NCI-H345 treated with DMSO at 0.1 percent for 48 hours (cell line): ENCODE measurements around the gene LRRC32.

ENCODE experiments used
- DNase-seq: peaks from one replicate; lab custom pipeline; 2025; ENCODE audit not compliant: unreplicated experiment; lab: John Stamatoyannopoulos, UW

Gene LRRC32, protein sequence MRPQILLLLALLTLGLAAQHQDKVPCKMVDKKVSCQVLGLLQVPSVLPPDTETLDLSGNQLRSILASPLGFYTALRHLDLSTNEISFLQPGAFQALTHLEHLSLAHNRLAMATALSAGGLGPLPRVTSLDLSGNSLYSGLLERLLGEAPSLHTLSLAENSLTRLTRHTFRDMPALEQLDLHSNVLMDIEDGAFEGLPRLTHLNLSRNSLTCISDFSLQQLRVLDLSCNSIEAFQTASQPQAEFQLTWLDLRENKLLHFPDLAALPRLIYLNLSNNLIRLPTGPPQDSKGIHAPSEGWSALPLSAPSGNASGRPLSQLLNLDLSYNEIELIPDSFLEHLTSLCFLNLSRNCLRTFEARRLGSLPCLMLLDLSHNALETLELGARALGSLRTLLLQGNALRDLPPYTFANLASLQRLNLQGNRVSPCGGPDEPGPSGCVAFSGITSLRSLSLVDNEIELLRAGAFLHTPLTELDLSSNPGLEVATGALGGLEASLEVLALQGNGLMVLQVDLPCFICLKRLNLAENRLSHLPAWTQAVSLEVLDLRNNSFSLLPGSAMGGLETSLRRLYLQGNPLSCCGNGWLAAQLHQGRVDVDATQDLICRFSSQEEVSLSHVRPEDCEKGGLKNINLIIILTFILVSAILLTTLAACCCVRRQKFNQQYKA

GRCh38 chr11:76670485-76671236, at the start of gene LRRC32:
TSS of gene LRRC32 (minus strand) at chr11:76670747. CDS start at chr11:76665954, 4,793 bp downstream.
- DNase-seq: no peak

- DNase-seq: no peak
Measured at GRCh38 chr11:76719686-76720085, 49.1 kb upstream of the LRRC32 start.

DNA sequence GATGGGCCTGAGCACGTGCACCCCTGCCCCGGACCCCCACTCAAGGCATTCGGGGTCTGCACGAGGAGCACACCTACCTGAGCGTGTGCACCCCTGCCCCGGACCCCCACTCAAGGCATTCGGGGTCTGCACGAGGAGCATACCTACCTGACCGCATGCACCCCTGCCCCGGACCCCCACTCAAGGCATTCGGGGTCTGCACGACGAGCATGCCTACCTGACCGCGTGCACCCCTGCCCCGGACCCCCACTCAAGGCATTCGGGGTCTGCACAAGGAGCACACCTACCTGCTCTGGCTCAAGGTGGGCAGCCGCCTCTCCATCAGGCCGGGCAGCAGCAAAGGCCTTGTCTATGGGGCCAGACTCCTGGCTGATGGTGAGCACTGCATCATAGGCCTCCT, 48.7 kb upstream of the LRRC32 start:
- no peak for DNase-seq

DNA sequence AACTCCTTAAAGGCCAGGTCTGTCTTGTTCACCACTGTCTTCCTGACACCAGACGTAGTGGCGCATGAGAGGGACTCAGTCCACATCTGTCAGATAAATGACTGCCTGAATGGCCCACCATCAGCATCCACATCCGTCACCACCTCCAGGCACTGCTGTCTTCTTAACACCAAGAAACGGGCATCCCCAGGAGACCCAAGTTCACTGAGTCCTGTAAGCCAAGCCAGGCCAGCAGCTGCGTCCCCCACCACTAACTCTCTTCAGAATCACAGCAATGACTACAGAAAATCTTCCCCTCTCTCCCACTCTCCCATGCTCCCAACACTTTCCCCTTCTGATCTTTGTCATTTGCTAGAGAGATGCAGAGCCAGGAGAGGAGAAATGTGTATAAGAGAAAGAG, 47.3 kb upstream of the LRRC32 start:
- no peak for DNase-seq

DNA sequence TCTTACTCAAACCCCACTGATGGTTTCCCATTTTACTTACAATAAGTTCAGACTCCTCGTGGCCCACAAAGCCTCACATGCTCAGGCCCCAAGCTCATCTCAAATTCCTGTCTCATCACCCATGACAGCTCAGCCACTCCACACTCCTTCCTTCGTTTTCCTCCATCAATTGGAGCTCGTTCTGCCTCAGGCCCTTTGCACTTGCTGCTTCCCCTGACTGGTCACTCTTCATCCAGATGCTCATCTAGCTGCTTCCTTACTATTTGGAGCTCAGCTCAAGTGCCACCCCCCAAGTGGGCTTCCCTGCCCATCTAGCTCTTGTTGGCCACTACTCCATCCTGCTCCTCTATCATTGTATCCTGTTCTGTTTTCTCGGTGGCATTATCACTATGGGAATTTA, 46.8 kb upstream of the LRRC32 start:
- no peak for DNase-seq

DNA sequence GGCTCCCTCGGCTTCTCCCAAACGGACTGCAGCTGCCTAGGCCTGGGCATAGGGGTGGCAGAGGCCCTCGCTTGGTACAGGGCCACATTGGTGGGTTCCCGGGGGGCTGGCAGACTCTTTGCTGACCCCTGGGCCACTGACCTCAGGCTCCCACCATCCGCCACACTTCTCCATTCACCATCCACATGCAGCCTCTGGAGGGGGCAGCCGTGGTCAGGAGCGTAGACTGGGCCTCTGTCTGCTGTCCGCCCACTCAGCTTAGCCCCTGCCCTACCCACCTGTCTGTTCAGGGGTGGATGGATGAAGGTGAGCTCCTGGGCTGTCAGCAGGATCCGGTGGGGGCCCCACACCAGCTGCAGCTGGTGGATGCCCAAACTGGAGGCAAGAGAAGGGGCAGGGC, 45.7 kb upstream of the LRRC32 start:
- DNase-seq: no peak

DNA sequence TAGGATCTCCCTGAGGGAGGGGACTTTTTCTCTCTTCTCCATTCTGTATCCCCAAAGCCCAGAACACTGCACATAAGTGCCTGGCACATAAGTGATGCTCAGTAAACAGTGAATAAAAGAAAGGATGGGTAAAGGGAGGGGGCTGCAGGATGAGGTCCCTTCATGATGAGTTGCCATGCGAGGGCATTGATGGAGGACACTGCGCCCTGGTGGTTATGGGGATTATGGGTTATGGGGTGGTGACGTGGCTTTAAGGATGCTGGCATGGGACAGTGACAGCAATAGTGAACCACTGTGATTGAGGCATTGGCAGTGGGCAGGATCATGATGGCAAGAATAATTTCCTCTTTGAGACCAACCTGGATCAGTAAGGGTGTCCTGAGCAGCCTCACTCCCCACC, 43.9 kb upstream of the LRRC32 start:
- DNase-seq: no peak

DNA sequence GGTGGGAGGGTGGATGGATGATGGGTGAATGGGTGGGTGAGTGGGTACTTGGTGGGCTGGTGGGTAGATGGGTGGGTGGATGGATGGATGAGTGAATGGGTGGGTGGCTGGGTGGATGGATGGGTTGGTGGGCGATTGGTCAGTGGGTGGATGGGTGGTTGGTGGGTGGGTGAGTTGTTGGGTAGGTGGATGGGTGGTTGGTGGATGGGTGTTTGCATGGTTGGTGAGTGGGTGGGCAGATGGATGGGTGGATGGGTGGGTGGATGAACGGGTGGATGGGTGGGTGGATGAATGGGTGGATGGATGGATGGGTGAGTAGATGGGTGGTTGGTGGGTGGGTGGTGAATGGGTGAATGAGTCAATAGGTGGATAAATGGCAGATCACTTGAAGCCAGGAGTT, 43.0 kb upstream of the LRRC32 start:
- DNase-seq: no peak

GRCh38 chr11:76712125-76712524, 41.6 kb upstream of the LRRC32 start:
- no peak for DNase-seq

DNA sequence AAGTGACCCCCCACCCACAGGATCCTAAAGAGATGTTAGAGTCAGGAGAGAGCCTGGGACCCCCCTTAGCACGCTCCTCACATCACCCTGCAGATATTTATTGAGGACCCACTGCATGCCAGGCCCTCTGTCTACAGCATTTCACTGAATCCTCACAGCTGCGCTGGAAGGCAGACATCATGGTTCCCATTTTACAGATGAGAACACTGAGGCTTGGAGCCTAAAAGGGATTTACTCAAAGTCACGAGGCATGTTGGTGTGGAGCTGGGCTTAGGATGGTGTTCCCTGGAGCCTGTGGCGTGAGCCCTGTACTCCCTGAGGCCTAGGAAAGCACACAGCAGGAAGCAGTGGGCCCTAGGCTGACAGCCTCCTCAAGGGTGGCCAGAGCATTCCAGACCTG, 39.2 kb upstream of the LRRC32 start:
- no peak for DNase-seq

- no peak for DNase-seq
Measured at GRCh38 chr11:76708972-76709660, 38.6 kb upstream of the LRRC32 start.

DNA sequence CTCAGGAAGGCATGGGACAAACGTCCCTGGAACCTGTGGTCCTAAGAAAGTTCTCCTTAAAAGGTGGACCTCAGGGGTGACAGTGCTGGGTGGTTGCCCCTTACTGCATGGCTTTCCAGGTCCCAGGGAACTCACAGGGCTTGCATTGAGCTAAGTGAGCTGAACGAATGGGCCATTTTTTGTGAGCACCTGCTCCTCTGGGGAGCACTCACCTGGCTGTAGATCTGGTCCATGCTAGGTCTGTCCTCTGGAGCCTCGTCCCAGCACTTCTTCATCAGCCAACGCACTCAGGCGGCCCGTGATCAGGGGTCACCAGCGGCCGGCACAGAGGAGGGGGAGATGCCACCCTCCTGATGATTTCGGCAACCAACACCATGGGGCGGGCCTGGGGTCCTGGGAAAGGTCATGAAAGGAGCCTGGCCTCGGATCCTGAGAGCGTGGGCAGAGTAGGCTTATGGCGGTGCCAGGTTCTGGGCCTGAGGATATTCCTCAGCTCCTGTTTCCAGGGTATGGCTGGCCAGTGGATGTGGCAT, 36.8 kb upstream of the LRRC32 start:
- no peak for DNase-seq

- DNase-seq: no peak
Measured at GRCh38 chr11:76706667-76707066, 36.1 kb upstream of the LRRC32 start.

GRCh38 chr11:76705826-76706225, 35.3 kb upstream of the LRRC32 start:
- no peak for DNase-seq

- peak; percentile 36 for DNase-seq
Measured at GRCh38 chr11:76704171-76704948, 33.8 kb upstream of the LRRC32 start.

GRCh38 chr11:76703707-76704106, 33.2 kb upstream of the LRRC32 start:
- no peak for DNase-seq

GRCh38 chr11:76702336-76703128, 32.0 kb upstream of the LRRC32 start:
- no peak for DNase-seq

DNA sequence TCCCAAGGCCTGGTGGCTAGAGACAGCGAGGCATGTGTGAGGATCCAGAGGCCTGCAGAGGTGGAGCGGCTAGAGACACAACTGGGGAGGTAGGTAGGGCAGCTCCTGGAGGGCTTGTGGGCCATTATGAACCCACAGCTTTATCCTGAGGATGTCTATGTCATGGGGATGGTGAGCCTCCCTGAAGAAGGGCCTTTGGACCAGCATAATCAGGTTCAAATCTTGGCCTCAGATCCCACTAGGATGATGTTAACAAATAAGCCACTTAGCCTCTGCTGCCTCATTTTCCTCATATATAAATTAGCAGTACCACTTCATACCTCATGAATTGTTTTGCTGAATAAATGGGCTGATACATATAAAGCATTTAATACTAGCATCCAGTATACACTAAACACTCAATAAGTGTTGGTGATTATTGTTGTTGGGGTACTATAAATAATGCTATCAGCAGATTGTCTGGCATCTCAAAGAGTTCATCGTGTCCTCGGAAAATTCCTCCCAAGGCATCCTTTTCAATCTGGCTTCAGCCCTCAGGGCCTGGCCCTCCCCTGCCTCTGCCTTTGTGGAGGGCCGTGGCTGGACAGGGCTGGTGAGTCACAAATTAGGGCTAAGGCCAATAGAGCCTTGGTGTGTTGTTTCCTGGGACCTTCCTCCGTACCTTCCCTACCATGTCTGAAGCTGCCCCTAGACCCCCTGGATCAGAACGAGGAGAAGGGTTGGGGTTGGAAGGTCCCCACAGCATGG, 30.9 kb upstream of the LRRC32 start:
- no peak for DNase-seq
